GM12873 (cell line): ENCODE data around the gene MAGEB17.

Experiments
- CTCF ChIP-seq: IDR thresholded peaks from 2 replicates; pipeline ENCODE4 v1.5.1; 2012; ENCODE audit warnings: low read depth, mild to moderate bottlenecking, moderate library complexity, low read length, control low read depth; ENCODE audit not compliant: insufficient read depth; ENCODE audit errors: missing control alignments

MAGEB17 gene

GRCh38 chrX:16134936-16135335 is 32.3 kb upstream of the MAGEB17 start:
- TF ChIP-seq CTCF = no peak

GRCh38 chrX:16136080-16136479 is 31.2 kb upstream of the MAGEB17 start:
- TF ChIP-seq CTCF = no peak

- no peak for TF ChIP-seq CTCF
These were observed 29.7 kb upstream of the MAGEB17 start for GRCh38 chrX:16137416-16138107.

GRCh38 chrX:16138108-16138427 is 29.2 kb upstream of the MAGEB17 start:
- peak; percentile 20 for TF ChIP-seq CTCF

- no peak for TF ChIP-seq CTCF
These were observed 26.8 kb upstream of the MAGEB17 start for GRCh38 chrX:16140448-16140847.

GRCh38 chrX:16140983-16141382 is 26.3 kb upstream of the MAGEB17 start:
- TF ChIP-seq CTCF = no peak

GRCh38 chrX:16141422-16142245 is 25.6 kb upstream of the MAGEB17 start:
- TF ChIP-seq CTCF = no peak
